ENCODE results near the gene VARS2. TPM values are rescaled to one million over a fixed set of nuclear protein-coding genes. Genes with fewer than 3 reads are reported as not detected.

VARS2 gene
- polyA plus RNA-seq, 1 donor (not counting 4 experiments of a cell fraction or from before 2014, with no cell fraction given) = 13.8 TPM

GRCh38 chr6:30870546-30870945 is 43.5 kb upstream of the VARS2 start:
- dilution Hi-C loops (cut with MboI; ENCODE audit: extremely low pct_ligation_motif_present, low sequenced_read_pairs) = no loop called here
- Histone ChIP-seq H3K27ac (ENCODE audit: control insufficient read depth, insufficient read depth, low read length) (no peak overlapping the region), H3K4me2 (ENCODE audit: control insufficient read depth, extremely low read depth, insufficient read depth, low read depth, low read length) (no peak overlapping the region), H3K36me3 (ENCODE audit: control insufficient read depth in 2 of 2, extremely low read depth in 1 of 2, insufficient read depth in 2 of 2, low read length in 2 of 2) (no peaks in the 10 kb centered on the region), H3K9me1 (ENCODE audit: control insufficient read depth, extremely low read depth, insufficient read depth, low read length) (no peaks in the 10 kb centered on the region), H2AFZ (ENCODE audit: control insufficient read depth, low read length) (no peak overlapping the region), H3K9ac (ENCODE audit: control insufficient read depth, extremely low read depth, insufficient read depth, low read length) (no peak overlapping the region), H3K27me3 (ENCODE audit: control insufficient read depth, extremely low read depth, insufficient read depth, low read length) (no peaks in the 10 kb centered on the region), H3K4me3 (ENCODE audit: control insufficient read depth in 2 of 3, extremely low read depth in 1 of 3, insufficient read depth in 2 of 3, low read depth in 1 of 3, low read length in 3 of 3) (no peak overlapping the region), H4K20me1 (ENCODE audit: control insufficient read depth, extremely low read depth, insufficient read depth, low read length) (no peaks in the 10 kb centered on the region), H3K4me1 (ENCODE audit: control insufficient read depth, extremely low read depth, insufficient read depth, low read length) (peaks cover 3% of the 10 kb centered on the region), H3K9me3 (ENCODE audit: control insufficient read depth, low read depth, low read length) (peaks cover 6% of the 10 kb centered on the region), H3K79me2 (ENCODE audit: control insufficient read depth, insufficient read depth, low read length) (no peaks in the 10 kb centered on the region)
- no peak for DNase-seq (ENCODE audit: low read depth, low spot score)
- FAIRE-seq = no peak
- no peak for TF ChIP-seq EZH2 (IDR thresholded peaks at IDR 0.05; ENCODE audit: low read length)
- TF ChIP-seq, protein P1, sequence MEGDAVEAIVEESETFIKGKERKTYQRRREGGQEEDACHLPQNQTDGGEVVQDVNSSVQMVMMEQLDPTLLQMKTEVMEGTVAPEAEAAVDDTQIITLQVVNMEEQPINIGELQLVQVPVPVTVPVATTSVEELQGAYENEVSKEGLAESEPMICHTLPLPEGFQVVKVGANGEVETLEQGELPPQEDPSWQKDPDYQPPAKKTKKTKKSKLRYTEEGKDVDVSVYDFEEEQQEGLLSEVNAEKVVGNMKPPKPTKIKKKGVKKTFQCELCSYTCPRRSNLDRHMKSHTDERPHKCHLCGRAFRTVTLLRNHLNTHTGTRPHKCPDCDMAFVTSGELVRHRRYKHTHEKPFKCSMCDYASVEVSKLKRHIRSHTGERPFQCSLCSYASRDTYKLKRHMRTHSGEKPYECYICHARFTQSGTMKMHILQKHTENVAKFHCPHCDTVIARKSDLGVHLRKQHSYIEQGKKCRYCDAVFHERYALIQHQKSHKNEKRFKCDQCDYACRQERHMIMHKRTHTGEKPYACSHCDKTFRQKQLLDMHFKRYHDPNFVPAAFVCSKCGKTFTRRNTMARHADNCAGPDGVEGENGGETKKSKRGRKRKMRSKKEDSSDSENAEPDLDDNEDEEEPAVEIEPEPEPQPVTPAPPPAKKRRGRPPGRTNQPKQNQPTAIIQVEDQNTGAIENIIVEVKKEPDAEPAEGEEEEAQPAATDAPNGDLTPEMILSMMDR (optimal IDR thresholded peaks at IDR 0.05 in 1 of 3, IDR thresholded peaks at IDR 0.05 in 1 of 3, conservative IDR thresholded peaks at IDR 0.05 in 1 of 3; ENCODE audit: extremely low read depth in 1 of 3, insufficient read depth in 2 of 3, low read length in 3 of 3) = no peak

- Histone ChIP-seq H3K9me3 (ENCODE audit: control insufficient read depth, low read depth, low read length) (peaks cover 6% of the 10 kb centered on the region), H3K36me3 (ENCODE audit: control insufficient read depth in 2 of 2, extremely low read depth in 1 of 2, insufficient read depth in 2 of 2, low read length in 2 of 2) (no peaks in the 10 kb centered on the region), H3K27me3 (ENCODE audit: control insufficient read depth, extremely low read depth, insufficient read depth, low read length) (no peaks in the 10 kb centered on the region), H3K4me1 (ENCODE audit: control insufficient read depth, extremely low read depth, insufficient read depth, low read length) (peaks cover 14% of the 10 kb centered on the region), H3K4me2 (ENCODE audit: control insufficient read depth, extremely low read depth, insufficient read depth, low read depth, low read length) (no peak overlapping the region), H2AFZ (ENCODE audit: control insufficient read depth, low read length) (no peak overlapping the region), H3K27ac (ENCODE audit: control insufficient read depth, insufficient read depth, low read length) (no peak overlapping the region), H4K20me1 (ENCODE audit: control insufficient read depth, extremely low read depth, insufficient read depth, low read length) (no peaks in the 10 kb centered on the region), H3K9me1 (ENCODE audit: control insufficient read depth, extremely low read depth, insufficient read depth, low read length) (no peaks in the 10 kb centered on the region), H3K79me2 (ENCODE audit: control insufficient read depth, insufficient read depth, low read length) (no peaks in the 10 kb centered on the region), H3K4me3 (ENCODE audit: control insufficient read depth in 2 of 3, extremely low read depth in 1 of 3, insufficient read depth in 2 of 3, low read depth in 1 of 3, low read length in 3 of 3) (no peak overlapping the region), H3K9ac (ENCODE audit: control insufficient read depth, extremely low read depth, insufficient read depth, low read length) (no peak overlapping the region)
- no peak for TF ChIP-seq EZH2 (IDR thresholded peaks at IDR 0.05; ENCODE audit: low read length)
- TF ChIP-seq, protein P1 (optimal IDR thresholded peaks at IDR 0.05 in 1 of 3, IDR thresholded peaks at IDR 0.05 in 1 of 3, conservative IDR thresholded peaks at IDR 0.05 in 1 of 3; ENCODE audit: extremely low read depth in 1 of 3, insufficient read depth in 2 of 3, low read length in 3 of 3) = no peak
- FAIRE-seq (no peak), DNase-seq (ENCODE audit: low read depth, low spot score) (no peak)
- dilution Hi-C loops (cut with MboI; ENCODE audit: extremely low pct_ligation_motif_present, low sequenced_read_pairs) = no loop called here
Measured at GRCh38 chr6:30871592-30872183, 42.4 kb upstream of the VARS2 start.

Data from keratinocyte (primary cell).